Measurements from ENCODE around the gene QPCTL. TPM values are rescaled to one million over a fixed set of nuclear protein-coding genes. Genes with fewer than 3 reads are reported as not detected.

The QPCTL gene
- total and polyA plus RNA-seq, 2 of the 13 experiments (the other 11 are each of a cell fraction or from before 2014, with no cell fraction given): 16.0 to 19.1 TPM

- FAIRE-seq (no peak), ATAC-seq (no peak), DNase-seq (ENCODE audit: low spot score) (no peak)
- Histone ChIP-seq H3K9ac (ENCODE audit: insufficient read depth, low read depth, low read length) (no peak overlapping the region), H3K79me2 (ENCODE audit: insufficient read depth, low read length) (no peaks in the 10 kb centered on the region), H3K27me3 (ENCODE audit: control insufficient read depth in 1 of 2, insufficient read depth in 2 of 2, low read length in 2 of 2) (0 out of 5 replicates have a peak, but pooled peaks cover 0 to 3% of the 10 kb centered on the region in 2 experiments), H2AFZ (ENCODE audit: low read length) (no peak overlapping the region), H3K4me3 (replicated peaks in 1 of 3; ENCODE audit: insufficient read depth in 1 of 3, low read depth in 2 of 3, low read length in 3 of 3) (no peak overlapping the region), H4K20me1 (ENCODE audit: insufficient read depth, low read length) (no peaks in the 10 kb centered on the region), H3K9me3 (ENCODE audit: low read length) (no peaks in the 10 kb centered on the region), H3K36me3 (replicated peaks in 1 of 2; ENCODE audit: control insufficient read depth in 1 of 2, insufficient read depth in 2 of 2, low read length in 2 of 2) (no peaks in the 10 kb centered on the region), H3K4me1 (ENCODE audit: insufficient read depth, low read length) (peaks cover 26% of the 10 kb centered on the region), H3K4me2 (ENCODE audit: low read depth, low read length) (no peak overlapping the region), H3K27ac (ENCODE audit: extremely low read length, insufficient read depth, low read length) (no peak overlapping the region)
- in situ Hi-C loops (cut with HindIII; ENCODE audit: extremely low pct_ligation_motif_present, low pct_unique_long_range_greater_than_20kb) (no loop called here), intact Hi-C loops (cut with micrococcal nuclease; ENCODE audit: unreplicated experiment) (no loop called here)
- ChIA-PET CTCF (ENCODE audit: low intra/inter-chr PET ratio, low total read pairs) (no interaction called here), POLR2A (no interaction called here)
- 22% methylated on average over 5 of the region's 5 CpGs for WGBS (ENCODE audit: low lambda C conversion rate)
- no TSS peak for BruUV-seq (replicated peaks)
- TF ChIP-seq CSRNP2 (CRISPR knock-in tag; conservative IDR thresholded peaks at IDR 0.05; ENCODE audit: low read depth) (no peak), TCF12 (IDR thresholded peaks at IDR 0.05) (no peak), TCF12 (CRISPR knock-in tag; IDR thresholded peaks at IDR 0.05) (no peak), ZNF768 (CRISPR knock-in tag; IDR thresholded peaks at IDR 0.05) (no peak), MAFG (CRISPR knock-in tag; IDR thresholded peaks at IDR 0.05) (no peak), ZBTB42 (CRISPR knock-in tag; IDR thresholded peaks at IDR 0.05) (no peak), DR1 (CRISPR knock-in tag; IDR thresholded peaks at IDR 0.05) (no peak), ZFYVE20 (CRISPR knock-in tag; IDR thresholded peaks at IDR 0.05; ENCODE audit: borderline replicate concordance, low read depth) (no peak), ZNF124 (CRISPR knock-in tag; IDR thresholded peaks at IDR 0.05) (no peak)
Measured at GRCh38 chr19:45653634-45654033, 38.8 kb upstream of the QPCTL start.
